GM19467 (cell line): ENCODE data around the gene INSC.
"Not testable (repeated sequence)": the region's sequence is repeated elsewhere in the genome, so short reads cannot be mapped to it uniquely, and the experiment has no call there.

Experiments
- ATAC-seq: cut with Tn5 transposase; IDR thresholded peaks from one replicate; pipeline ENCODE4 v1.9.1; 2021; ENCODE audit warnings: mild to moderate bottlenecking, moderate library complexity; ENCODE audit not compliant: unreplicated experiment

Gene INSC, protein sequence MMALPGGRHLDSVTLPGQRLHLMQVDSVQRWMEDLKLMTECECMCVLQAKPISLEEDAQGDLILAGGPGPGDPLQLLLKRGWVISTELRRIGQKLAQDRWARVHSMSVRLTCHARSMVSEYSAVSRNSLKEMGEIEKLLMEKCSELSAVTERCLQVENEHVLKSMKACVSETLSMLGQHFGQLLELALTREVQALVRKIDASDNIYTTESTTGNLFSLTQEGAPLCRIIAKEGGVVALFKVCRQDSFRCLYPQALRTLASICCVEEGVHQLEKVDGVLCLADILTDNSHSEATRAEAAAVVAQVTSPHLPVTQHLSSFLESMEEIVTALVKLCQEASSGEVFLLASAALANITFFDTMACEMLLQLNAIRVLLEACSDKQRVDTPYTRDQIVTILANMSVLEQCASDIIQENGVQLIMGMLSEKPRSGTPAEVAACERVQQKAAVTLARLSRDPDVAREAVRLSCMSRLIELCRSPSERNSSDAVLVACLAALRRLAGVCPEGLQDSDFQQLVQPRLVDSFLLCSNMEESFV

GRCh38 chr11:15114501-15115475, at the start of gene INSC:
INSC (plus strand) TSS chr11:15114923; CDS start chr11:15149175, 34,252 bp downstream.
- ATAC-seq = no peak

GRCh38 chr11:15069751-15070150, 45.0 kb upstream of the INSC start:
- not testable (repeated sequence) for ATAC-seq

- no peak for ATAC-seq
Observed at GRCh38 chr11:15071556-15072255, 43.0 kb upstream of the INSC start.

- ATAC-seq = no peak
Observed at GRCh38 chr11:15072551-15073143, 42.1 kb upstream of the INSC start.

DNA sequence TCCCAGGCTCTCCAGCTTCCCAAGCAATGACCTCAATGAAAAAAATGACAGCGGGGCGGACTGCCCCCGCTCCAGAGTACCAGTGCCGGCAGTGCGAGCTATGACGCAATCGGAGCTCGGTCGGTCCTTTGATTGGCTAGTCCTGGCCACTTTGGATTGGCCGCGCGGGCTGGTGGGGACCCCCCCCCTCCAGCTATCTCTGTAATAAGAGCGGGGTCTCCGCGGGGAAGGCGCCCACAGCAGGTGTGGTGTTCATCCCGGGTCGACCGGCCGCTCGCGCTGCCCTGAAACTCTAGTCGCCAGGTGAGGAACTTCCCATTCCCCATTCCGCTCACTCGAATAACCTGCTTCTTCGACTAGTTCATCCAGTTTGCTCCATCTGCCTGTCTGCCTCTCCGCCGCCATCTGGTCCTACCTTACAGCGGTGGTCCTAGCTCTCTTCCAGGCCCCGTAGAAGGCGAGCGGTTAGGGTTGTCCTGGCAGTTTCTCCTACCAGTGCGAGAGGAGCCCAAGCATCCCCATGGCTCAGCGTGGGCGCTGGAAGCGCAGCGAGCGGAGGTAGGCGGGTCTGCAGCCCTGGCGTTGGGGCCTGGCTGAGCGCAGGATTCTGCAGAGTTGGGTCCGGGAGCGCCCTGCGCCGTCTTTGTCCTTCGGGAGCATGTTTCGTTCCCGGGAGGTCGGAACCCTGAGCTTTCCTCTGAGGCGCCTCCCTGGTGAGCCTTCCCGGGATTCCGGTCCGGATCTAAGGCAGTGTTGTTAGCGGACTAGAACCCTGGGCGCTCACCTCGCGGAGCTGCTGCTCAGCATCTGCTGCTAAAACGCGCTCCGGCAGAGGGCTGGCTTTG, 41.1 kb upstream of the INSC start, which contains the start of gene CALCB:
CALCB (plus strand) TSS at position 233 of the 845 bp plus-strand sequence. CDS start 1,126 bp downstream, outside the sequence.
- no peak for ATAC-seq

DNA sequence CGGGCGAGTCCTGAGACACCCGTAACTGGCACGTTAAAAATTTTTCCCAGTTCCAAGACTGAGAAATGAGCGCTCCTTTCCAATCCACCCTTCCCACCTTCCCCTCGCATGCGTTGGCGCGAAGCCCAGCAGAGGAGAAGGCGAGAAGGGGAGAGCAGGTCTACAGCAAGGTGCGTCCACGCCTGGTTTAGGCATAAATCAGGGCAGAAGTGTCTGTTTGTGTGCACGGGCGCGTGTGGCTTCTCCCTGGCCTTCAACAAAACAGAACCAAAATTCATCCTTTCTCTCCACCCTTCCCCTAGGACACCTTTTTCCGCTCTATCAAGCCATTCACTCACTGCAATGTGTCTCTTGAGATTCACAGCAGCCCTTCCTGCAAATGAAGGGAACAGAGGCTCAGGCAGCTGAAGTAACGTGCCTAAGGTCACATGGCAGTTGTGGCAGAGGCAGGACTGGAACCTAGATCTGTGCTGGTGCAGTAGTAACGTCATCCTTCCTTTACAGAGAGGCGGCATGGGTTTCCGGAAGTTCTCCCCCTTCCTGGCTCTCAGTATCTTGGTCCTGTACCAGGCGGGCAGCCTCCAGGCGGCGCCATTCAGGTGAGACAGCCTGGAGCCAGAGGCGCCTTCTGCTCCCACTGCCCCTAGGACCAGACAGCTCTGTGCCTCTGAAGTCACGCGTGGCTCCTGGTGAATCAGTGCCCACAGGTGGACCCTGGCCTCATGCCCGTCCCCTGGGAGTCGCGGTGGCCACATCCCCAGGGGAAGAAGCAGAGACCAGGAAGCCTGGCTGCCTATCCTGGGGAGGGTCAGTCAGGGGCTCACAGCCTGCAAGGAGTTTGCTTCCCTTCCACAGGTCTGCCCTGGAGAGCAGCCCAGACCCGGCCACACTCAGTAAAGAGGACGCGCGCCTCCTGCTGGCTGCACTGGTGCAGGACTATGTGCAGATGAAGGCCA, 40.2 kb upstream of the INSC start:
- peak; percentile 93 for ATAC-seq

GRCh38 chr11:15075162-15075526, 39.6 kb upstream of the INSC start:
- ATAC-seq = no peak

- no peak for ATAC-seq
Observed at GRCh38 chr11:15091175-15091574, 23.5 kb upstream of the INSC start.

DNA sequence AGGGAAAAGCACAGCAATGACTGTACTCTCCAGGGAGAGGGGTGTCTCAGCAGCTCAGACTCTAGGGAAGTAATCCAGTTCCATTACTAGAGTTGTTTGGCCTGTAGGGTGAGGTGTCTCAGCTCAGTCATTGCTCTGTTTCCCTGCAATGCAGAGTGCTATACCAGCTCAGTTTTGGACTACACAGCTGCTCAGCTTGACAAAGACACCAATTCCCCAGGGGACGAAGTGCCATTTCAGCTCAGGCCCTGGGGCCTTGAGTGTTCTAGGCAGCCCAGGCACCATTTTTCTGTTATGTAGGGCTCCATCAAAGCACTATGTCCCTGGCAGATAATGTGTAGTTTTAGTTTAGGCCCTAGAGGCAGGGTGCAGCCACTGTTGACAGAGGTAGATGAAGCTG, 23.1 kb upstream of the INSC start:
- ATAC-seq = no peak

GRCh38 chr11:15093432-15093831, 21.3 kb upstream of the INSC start:
- ATAC-seq = no peak

GRCh38 chr11:15095736-15096228, 18.9 kb upstream of the INSC start:
- no peak for ATAC-seq

- ATAC-seq = no peak
Observed at GRCh38 chr11:15097411-15097810, 17.3 kb upstream of the INSC start.

GRCh38 chr11:15099267-15099666, 15.5 kb upstream of the INSC start:
- ATAC-seq = no peak

GRCh38 chr11:15101072-15101709, 13.5 kb upstream of the INSC start:
- peak; percentile 81 for ATAC-seq

- no peak for ATAC-seq
Observed at GRCh38 chr11:15104166-15104565, 10.6 kb upstream of the INSC start.

- no peak for ATAC-seq
Observed at GRCh38 chr11:15106201-15106965, 8.3 kb upstream of the INSC start.
